ENCODE data around the gene EXD2.
"Not testable (repeated sequence)": the region's sequence is repeated elsewhere in the genome, so short reads cannot be mapped to it uniquely, and the experiment has no call there.

The EXD2 gene

GRCh38 chr14:69199786-69200185 is 8.5 kb downstream of the EXD2 start:
- in situ Hi-C loops (cut with MboI; ENCODE audit: low sequenced_read_pairs): no loop called here

GRCh38 chr14:69204753-69205152 is 13.5 kb downstream of the EXD2 start:
- in situ Hi-C loops (cut with MboI; ENCODE audit: low sequenced_read_pairs): no loop called here

GRCh38 chr14:69207435-69208041 is 16.2 kb downstream of the EXD2 start:
- in situ Hi-C loops (cut with MboI; ENCODE audit: low sequenced_read_pairs): no loop called here

DNA sequence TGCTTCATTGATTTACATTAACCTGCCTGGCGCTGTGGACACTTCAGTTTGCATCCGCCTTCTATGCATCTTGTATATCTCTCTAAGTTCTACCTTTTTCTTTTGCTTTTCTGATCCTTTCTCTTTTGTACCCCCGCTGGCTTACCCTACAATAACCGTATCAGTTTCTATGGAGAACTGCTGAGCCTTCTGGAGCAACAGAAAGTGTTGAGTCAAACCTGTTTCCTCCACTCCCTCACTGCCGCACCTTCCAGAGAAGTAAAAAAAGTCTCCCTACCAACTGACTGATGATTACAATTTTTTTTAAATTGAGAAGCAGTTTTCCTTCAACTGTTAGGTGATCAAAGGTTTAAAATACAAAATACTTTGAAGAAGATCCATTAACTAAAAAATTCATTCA is 17.4 kb downstream of the EXD2 start:
- in situ Hi-C loops (cut with MboI; ENCODE audit: low sequenced_read_pairs): no loop called here

DNA sequence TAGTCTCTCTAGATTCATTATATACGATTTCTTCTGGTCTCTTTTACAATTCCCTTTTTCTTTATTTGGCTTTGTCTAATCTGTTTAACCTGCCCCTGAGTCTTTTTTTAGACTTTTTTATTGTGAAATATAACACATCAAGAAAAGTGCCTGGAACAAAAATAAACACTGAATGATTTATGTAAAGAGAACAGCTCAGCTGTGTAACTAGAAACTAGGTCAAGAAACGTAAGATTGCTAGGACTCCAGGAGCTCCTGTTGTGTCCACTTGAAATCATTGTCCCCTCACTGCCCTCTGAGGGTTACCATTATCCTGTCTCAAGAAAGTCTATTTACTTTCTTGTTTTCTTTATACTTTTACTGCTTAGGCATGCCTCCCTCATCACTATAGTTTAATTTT is 23.1 kb downstream of the EXD2 start:
- in situ Hi-C loops (cut with MboI; ENCODE audit: low sequenced_read_pairs): no loop called here

GRCh38 chr14:69217663-69218062 is 26.4 kb downstream of the EXD2 start:
- in situ Hi-C loops (cut with MboI; ENCODE audit: low sequenced_read_pairs): not testable (repeated sequence)

DNA sequence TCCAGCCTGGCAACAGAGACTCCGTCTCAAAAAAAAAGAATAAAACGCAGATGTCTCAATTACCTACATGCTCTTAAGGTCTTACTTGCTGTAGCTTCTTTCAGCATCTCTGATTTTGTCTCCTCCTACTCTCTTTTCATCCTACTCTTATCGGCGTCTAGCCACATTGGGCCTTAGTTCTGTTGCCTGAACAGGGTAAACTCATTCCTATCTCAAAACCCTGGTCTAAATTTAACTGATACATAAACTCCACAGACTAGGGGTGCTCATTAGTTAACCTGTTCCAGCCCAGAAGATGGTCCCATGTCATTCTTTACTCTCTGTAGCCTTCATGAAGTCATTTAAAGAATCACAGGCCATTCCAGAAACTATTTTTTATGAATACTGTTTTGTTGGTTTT is 33.6 kb downstream of the EXD2 start:
- in situ Hi-C loops (cut with MboI; ENCODE audit: low sequenced_read_pairs): loop anchor here (25.0 kb wide), 1 partner anchor 237 kb away; no protein-coding TSS in a partner anchor

GRCh38 chr14:69226178-69226577 is 34.9 kb downstream of the EXD2 start:
- in situ Hi-C loops (cut with MboI; ENCODE audit: low sequenced_read_pairs): loop anchor here (25.0 kb wide), 1 partner anchor 236 kb away; no protein-coding TSS in a partner anchor

- in situ Hi-C loops (cut with MboI; ENCODE audit: low sequenced_read_pairs): loop anchor here (25.0 kb wide), 1 partner anchor 236 kb away; no protein-coding TSS in a partner anchor
Observed at GRCh38 chr14:69226736-69227135, 35.4 kb downstream of the EXD2 start.

DNA sequence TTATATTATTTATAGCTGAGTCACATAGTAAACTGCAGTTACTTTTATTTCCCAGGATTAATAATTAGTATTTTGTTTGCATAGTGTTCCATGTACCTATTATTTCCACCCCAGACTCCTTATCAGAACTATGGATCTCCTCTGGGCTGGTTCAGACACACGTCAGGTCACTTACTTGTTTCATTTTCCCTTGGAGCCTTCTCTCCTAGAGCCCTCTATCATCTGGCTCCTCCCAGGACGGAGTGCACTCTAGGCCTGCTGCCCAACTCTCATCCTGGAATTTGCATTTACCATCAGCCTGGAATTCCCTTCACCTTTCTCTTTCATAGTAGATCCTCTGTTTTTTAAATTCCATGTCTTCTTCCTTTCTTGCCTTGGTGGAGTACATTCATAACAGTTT is 40.2 kb downstream of the EXD2 start:
- in situ Hi-C loops (cut with MboI; ENCODE audit: low sequenced_read_pairs): loop anchor here (25.0 kb wide), 1 partner anchor 231 kb away; no protein-coding TSS in a partner anchor

GRCh38 chr14:69232388-69232787 is 41.1 kb downstream of the EXD2 start:
- in situ Hi-C loops (cut with MboI; ENCODE audit: low sequenced_read_pairs): loop anchor here (25.0 kb wide), 1 partner anchor 230 kb away; no protein-coding TSS in a partner anchor

DNA sequence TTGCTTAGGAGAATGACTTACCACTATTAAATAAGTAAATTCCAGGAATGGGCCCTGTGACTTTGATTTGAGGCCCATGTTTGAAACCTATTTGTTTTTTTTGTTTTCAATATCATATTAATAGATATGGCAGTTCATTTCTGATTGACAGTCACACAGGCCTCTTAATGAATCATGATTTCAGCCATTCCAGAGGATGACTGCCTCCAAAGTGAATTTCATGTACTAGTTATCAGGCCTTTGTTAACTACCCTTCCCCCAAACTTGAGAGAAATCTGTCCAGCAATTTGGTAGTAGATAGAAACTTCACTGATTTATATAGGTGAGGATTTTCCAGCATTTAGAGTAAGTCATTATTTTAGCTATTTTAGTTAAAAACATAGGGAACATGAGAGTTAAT is 42.8 kb downstream of the EXD2 start:
- in situ Hi-C loops (cut with MboI; ENCODE audit: low sequenced_read_pairs): loop anchor here (25.0 kb wide), 1 partner anchor 228 kb away; no protein-coding TSS in a partner anchor

- in situ Hi-C loops (cut with MboI; ENCODE audit: low sequenced_read_pairs): loop anchor here (25.0 kb wide), 1 partner anchor 227 kb away; no protein-coding TSS in a partner anchor
Observed at GRCh38 chr14:69235708-69236107, 44.4 kb downstream of the EXD2 start.

GRCh38 chr14:69237142-69237541 is 45.8 kb downstream of the EXD2 start:
- in situ Hi-C loops (cut with MboI; ENCODE audit: low sequenced_read_pairs): loop anchor here (25.0 kb wide), 1 partner anchor 225 kb away; no protein-coding TSS in a partner anchor

GRCh38 chr14:69237584-69237983 is 46.3 kb downstream of the EXD2 start:
- in situ Hi-C loops (cut with MboI; ENCODE audit: low sequenced_read_pairs): loop anchor here (25.0 kb wide), 1 partner anchor 225 kb away; no protein-coding TSS in a partner anchor

DNA sequence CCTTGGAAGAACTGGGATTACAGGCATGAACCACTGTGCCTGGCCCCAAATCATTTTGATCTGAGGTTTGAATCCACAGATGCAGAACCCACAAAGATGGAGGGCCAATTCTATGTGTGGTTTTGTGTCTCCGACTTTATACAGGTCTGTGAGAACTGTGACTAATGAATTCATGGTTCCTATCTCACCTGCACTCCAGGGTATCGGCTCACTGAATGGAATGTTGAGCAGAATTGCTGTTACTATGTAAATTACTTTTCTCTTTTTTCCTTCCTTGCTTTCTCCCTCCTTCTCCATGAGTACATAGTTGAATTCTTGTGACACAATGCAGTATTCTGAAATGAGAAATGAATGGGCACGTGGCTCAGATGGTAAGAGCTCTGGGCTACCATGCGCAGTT is 47.6 kb downstream of the EXD2 start:
- in situ Hi-C loops (cut with MboI; ENCODE audit: low sequenced_read_pairs): loop anchor here (25.0 kb wide), 1 partner anchor 223 kb away; no protein-coding TSS in a partner anchor

DNA sequence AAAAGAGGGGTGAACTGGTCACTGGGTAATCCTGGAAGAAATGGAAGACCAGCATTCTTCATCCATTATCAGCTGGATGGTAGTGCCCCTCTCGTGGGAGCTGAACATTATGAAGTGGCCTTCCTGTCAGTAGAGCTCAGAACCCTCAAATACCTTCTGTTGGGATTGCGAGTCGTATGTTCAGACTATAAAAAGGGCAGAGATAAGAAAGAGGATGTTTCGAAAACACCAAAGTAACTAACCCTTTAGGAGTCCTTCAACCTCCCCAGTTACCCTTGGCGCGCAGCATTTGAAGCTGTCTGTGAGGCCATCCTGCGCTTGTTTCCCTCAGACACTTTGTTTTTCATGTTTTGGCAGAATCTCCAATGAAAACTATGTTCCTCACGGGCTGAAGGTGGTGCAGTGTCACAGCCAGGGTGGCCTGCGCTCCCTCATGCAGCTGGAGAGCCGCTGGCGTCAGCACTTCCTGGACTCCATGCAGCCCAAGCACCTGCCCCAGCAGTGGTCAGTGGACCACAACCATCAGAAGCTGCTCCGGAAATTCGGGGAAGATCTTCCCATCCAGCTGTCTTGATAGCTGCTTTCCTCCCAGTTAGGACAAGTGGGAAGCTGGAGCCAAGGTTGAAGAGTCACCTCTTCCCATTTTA is 49.4 kb downstream of the EXD2 start:
- in situ Hi-C loops (cut with MboI; ENCODE audit: low sequenced_read_pairs): loop anchor here (25.0 kb wide), 1 partner anchor 222 kb away; no protein-coding TSS in a partner anchor

DNA sequence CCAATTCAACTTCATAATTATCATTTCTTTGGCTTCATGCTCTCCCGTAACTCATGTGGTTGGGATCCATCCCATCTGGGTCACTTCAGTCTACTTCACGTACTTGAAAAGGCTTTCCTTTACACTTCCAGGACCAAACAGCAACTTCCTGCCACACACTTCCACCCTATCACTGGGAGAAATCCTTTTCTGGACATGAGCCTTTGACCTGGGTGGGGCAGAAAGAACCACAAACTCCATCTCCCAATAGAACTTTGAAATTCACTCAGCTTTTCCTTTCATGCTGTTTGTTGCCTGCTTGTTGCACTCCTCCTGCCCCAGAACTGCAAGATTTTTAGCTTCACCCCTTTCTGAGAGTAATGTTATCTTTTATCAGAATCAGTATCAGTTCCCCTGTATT is 50.3 kb downstream of the EXD2 start:
- in situ Hi-C loops (cut with MboI; ENCODE audit: low sequenced_read_pairs): loop anchor here (25.0 kb wide), 1 partner anchor 221 kb away; no protein-coding TSS in a partner anchor

- in situ Hi-C loops (cut with MboI; ENCODE audit: low sequenced_read_pairs): loop anchor here (25.0 kb wide), 1 partner anchor 220 kb away; no protein-coding TSS in a partner anchor
Observed at GRCh38 chr14:69242311-69243224, 51.3 kb downstream of the EXD2 start.

GRCh38 chr14:69244946-69245345 is 53.6 kb downstream of the EXD2 start:
- in situ Hi-C loops (cut with MboI; ENCODE audit: low sequenced_read_pairs): loop anchor here (25.0 kb wide), 1 partner anchor 217 kb away; no protein-coding TSS in a partner anchor

- in situ Hi-C loops (cut with MboI; ENCODE audit: low sequenced_read_pairs): loop anchor here (25.0 kb wide), 1 partner anchor 216 kb away; no protein-coding TSS in a partner anchor
Observed at GRCh38 chr14:69246331-69246730, 55.0 kb downstream of the EXD2 start.
